Left forelimb (tissue), 1 donor: ENCODE data around the gene CENPO.
"Not testable (repeated sequence)": the region's sequence is repeated elsewhere in the genome, so short reads cannot be mapped to it uniquely, and the experiment has no call there.

Source experiments
- DNase-seq: peaks from one replicate; pipeline ENCODE4 v3.0.0-alpha.2; 2018; ENCODE audit warnings: low spot score

The CENPO gene

DNA sequence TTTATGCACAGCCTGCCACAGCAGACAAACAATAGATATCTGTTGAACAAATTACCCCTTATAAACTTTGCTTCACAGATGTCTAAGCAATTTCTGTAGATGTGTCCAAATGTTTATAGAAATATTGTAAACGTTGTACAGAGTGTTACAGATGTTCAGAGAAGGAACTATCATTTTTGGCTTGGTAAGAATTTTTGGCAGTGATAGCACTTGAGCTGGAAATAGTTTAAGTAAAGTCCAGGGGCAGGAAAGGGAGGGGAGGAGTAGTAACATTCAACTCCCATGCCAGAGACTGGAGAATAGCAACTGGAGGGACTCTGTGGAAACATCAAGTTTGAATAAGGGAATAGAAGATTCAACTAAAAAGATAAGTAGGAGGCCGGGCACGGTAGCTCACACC lies 4.4 kb upstream of the CENPO start:
- DNase-seq: no peak

DNA sequence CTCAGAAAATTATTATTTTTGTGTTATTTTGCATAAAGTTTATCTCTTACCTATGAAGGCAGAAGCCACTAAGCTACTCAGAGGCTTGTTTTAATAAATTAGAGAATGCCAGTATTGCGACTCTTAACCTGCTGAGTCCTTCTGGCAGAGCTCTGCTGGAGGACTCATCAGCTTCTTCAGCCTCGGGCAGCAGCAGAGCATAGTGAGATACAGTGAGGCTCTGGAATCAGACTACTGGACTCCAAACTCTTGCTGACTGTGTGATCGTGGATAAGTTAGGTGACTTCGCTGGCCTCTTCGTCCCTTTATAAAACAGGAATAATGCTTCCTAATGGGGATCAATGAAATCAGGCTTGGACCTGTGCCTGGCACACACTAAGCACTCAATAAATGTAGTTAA lies 1.8 kb upstream of the CENPO start:
- DNase-seq: no peak

DNA sequence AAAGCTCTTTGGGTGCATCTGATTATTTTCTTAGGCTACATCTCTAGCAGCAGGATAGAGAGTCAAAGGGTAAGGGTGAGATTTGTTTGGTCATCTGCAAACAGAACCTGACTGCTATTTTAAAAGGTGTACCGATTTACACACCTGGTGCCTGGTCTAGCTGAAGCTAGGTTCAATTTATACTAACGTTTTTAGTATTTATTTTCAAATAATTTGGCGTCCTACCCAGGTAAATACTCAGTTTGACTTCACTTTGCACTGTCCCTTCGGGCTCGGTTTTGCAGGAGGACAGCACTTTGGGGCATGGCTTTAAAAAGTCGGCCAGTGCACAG lies 717 bp upstream of the CENPO start:
- no peak for DNase-seq

DNA sequence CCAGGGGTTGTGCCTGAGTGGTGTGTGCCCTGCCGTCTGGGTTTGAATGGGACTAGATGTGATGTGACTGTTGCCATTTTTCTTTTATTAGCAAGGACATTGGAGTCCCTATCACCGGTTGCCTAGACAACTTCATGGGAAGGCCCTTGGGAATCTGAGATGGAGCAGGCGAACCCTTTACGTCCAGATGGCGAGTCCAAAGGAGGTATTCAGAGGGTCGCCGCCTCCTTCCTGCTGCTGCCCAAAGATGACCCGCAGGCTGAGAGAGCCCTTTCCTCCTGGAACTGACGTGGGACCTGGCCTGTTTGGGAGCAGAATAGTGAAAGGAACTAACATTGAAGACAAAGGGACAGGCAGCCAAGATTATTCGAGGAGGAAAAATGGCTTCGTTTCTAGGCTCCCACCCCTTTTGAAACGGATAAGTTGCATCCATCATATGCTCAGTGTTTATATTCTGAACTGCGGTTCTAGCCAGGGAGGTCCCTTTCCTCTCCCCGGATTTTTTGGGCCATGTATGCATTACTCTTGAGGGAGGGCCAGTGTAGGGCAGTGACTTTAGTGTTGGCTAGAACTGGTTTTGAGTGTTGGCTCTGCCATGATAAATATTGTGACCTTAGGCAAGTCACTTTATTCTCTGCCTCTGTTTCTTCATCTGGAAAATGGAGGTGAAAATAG lies 673 bp downstream of the CENPO start:
- DNase-seq: no peak

DNA sequence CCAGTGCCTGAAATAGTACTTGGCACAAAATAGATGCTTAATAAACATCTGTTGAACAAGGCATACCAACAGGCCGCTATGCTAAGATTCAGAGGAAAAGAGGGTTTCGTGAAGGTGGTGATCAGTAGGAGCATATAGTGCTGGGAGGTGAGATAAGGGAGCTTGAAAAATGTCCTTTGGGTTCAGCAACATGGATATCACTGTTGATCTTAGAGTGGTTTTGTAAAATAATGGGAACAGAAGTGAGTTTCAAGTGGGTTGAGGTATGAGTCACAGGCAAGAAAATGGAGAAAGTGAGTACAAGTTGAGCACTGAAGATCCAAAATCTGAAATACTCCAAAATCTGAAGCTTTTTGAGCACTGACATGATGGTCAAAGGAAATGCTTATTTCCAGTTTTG lies 4.4 kb downstream of the CENPO start:
- DNase-seq: no peak

DNA sequence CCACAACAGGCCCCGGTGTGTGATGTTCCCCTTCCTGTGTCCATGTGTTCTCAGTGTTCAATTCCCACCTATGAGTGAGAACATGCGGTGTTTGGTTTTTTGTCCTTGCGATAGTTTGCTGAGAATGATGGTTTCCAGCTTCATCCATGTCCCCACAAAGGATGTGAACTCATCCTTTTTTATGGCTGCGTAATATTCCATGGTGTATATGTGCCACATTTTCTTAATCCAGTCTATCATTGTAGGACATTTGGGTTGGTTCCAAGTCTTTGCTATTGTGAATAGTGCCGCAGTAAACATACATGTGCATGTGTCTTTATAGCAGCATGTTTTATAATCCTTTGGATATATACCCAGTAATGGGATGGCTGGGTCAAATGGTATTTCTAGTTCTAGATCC lies 7.3 kb downstream of the CENPO start:
- DNase-seq: not testable (repeated sequence)

DNA sequence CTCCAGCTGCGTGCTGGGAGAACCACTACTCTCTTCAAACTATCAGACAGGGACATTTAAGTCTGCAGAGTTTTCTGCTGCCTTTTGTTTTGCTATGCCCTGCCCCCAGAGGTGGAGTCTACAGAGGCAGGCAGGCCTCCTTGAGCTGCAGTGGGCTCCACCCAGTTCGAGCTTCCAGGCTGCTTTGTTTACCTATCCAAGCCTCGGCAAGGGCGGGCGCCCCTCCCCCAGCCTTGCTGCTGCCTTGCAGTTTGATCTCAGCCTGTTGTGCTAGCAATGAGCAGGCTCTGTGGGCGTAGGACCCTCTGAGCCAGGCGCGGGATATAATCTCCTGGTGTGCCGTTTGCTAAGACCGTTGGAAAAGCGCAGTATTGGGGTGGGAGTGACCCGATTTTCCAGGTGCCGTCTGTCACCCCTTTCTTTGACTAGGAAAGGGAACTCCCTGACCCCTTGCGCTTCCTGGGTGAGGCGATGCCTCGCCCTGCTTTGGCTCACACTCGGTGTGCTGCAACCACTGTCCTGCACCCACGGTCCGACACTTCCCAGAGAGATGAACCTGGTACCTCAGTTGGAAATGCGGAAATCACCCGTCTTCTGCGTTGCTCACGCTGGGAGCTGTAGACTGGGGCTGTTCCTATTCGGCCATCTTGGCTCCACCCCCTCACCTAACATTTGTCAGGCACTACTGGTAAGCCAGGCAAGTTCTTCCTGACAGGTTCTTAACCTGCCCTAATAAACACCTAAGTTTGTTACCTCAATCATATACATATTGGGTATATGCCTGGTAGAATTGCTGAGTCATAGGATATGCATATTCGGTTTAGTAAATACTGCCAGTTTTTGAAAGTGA lies 12.8 kb downstream of the CENPO start:
- not testable (repeated sequence) for DNase-seq

DNA sequence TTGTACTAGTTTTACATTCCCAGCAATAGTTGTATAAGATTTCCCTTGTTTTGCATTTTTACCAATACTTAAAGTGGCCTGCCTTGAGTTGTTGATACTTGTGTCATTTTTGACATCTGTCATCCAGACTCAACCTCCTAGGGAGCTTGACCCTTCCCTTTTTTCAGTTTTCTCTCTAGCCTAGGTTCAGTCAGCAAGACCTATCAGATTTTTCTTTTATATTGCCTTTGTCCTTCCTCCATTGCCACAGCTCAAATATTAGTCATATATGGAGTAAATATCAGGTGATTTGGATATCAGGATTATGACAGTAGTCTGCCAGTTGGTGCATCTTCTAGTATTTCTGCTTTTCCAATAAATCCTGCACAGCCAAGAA lies 13.4 kb downstream of the CENPO start:
- DNase-seq: no peak

DNA sequence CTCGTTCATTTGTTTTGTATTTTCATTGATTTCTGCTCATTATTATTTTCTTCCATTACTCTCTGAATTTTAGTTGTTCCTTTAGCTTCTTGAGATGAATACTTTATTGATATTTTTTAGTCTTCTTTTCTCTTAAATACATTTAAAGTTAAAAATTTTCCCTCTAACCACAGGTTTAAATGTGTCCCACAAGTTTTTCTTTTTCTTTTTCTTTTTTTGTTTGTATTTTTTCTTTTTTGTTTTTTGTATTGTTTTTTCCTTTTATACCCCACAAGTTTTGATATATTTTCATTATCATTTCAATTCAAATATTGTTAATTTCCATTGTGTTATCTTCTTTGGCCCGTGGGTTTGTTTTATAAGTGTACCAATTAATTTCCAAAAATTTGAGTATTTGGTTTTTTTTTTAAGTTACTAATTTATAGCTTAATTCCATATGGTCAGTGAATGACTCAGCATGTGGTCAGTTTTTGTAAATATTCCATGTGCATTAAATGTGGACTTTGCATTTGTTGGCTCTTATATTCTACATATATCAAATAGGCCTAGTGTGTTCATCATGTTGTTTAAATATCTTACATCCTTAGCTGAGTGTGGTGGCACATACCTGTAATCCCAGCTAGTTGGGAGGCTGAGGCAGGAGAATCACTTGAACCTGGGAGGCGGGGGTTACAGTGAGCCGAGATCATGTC lies 16.2 kb downstream of the CENPO start:
- no peak for DNase-seq

DNA sequence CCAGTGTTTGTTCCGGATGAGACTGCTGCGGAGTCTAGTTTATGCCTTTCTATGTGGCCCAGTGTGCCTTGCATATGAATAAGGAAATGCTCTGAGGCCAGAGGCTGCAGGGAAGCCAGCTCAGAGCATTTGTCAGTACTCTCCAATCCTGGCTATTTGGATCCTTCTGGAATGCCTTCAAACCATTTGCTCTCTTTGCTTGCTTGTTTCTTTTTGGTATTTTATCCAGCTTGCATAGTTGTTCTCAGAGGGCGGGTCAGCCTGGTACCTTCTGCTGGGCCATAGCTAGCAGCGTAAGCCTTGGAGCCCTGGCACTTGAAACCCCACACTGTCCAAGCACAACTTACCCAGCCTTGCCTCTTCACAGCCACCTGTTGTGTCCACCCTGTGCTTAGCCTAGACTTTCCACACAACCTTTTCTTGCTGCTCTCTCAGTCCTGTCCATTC lies 20.5 kb downstream of the CENPO start:
- no peak for DNase-seq

DNA sequence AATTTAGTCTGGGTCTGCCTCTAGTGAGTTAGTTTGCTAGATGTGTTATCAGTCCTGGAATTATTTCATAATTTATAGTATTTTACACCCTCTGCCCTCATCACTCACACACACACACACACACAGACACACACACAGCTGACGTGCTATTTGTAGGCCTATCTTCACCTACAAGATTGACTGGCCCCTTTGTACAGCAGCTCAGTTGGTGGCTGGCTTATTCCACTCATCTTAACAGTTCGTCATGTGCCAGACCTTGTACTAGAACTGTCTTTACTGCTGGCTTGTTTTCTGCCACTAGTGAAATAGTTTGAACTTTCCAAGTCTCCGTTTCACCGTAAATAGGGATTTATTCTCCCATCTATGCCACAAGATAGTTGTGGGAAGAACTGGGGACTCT lies 21.3 kb downstream of the CENPO start:
- no peak for DNase-seq

DNA sequence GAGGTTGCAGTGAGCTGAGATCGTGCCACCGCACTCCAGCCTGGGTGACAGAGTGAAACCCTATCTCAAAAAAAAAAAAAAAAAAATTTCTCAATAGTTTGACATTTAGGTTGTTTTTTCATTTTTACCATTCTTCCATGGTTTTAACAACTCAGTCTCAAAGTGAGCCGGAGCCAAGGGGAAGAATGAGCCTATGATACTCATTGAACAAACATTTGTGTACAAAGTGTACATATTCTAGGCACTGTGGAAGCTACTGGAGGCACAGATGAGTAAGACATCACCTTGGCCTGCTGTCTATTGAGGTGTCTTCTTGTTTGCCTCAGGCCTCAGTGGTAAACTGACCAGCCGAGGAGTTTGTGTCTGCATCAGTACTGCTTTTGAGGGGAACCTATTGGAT lies 21.9 kb downstream of the CENPO start:
- DNase-seq: no peak

DNA sequence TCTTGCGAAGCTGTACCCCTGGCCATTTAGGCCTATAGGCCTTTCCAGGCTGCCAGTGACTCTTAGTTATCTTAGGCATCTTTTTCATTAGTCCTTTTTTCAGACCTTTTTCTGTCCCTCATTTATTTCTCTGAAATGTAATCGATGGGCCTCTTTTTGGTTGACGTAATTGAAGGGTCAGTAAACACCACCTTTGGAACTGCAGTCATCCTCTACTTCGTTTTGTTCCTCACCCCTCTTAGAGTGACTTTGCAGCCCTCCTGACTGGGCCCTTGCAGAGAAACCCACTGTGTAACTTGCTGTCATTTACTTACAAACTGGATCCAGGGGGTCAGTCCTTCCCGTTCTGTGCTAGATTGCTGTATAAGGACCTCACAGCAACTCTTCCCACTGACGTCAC lies 23.2 kb downstream of the CENPO start:
- no peak for DNase-seq

DNA sequence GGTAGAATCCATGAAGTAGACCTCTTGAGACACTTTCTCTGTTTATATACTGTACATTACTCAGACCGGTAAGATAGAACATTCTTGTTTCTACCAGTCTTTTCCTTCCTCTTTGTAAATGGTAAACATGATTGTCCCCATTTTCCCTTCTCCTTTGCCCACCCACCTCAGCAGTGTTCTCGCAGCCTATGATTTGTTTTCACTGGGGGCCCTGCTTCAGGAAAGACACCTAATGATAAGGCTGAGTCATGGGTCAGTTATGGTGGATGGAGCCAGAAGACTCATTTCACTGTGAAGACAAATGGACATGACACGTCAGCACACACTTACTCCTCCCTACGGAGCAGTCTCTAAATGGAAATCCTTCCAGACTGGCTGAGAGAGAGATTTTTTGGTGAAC lies 23.7 kb downstream of the CENPO start:
- no peak for DNase-seq

DNA sequence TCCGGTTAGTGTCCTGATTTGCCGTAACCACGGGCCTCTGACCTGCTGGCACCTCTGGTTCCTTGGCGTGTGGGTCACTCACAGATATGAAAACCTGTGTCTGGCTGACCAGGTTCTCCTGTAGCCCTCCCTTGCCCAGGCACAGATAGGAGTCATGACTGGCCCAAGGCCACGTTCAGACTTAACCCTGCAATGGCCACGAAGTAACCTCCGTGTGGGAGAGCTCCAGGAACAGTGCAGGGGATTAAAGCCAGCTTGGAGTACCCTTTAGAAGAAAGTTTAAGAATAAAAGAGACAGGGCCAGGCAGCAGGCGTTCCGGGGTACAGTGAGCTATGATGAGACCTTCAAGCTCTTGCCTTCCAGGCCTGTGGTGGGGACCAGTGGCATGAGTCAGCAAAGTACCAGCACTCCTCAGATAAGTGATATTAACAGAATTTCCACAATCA lies 25.5 kb downstream of the CENPO start:
- no peak for DNase-seq

DNA sequence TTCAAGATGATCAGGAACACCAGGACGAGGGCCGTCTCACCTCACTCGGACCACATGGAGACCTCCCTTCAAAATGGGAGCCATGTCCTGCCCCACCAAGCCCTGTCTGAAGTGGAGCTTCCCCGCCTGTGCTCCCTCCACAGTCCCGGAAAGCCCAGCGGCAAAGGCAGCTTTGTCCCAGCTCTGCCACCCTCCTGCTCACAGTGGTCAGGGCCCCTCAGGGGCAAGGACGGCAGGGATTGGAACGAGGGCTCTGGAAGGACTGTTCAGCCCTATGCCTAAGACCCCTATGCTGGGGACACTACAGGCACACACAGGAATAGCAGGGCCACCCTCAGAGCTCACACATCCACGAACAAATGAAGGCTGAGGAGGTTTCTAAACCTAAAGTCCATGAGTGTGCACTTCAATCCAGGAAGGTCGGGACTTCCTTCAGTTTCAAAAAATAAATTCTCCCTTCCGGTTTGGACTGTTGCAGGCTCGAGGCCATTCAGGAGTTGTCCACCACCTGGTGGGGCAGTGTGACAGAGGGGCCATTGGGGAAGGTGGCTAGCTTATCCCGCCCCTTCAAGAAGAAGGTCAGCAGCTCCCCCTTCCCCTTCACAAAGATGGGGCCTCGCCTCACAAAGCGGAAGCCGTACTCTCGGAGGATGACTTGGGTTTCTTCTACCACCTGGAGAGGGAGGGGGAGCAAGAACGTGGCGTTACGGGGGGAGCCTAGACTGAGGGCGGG lies 26.4 kb downstream of the CENPO start:
- no peak for DNase-seq

DNA sequence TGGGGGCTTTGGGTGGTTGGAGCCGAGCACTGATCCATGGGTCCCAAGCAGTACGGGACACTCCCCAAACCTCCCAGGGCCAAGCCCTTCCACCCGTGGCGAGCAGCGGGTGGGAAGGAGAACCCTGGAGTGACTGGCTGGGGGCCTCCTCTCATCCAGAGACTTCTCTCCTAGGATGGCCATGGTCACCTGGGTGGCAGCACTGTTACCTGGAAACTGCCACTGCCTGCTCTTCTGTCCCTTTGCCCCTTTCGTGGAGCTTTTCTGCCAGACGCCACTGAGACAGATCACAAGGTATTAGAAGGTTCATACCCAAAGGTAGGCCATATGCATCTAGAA lies 26.9 kb downstream of the CENPO start:
- no peak for DNase-seq

DNA sequence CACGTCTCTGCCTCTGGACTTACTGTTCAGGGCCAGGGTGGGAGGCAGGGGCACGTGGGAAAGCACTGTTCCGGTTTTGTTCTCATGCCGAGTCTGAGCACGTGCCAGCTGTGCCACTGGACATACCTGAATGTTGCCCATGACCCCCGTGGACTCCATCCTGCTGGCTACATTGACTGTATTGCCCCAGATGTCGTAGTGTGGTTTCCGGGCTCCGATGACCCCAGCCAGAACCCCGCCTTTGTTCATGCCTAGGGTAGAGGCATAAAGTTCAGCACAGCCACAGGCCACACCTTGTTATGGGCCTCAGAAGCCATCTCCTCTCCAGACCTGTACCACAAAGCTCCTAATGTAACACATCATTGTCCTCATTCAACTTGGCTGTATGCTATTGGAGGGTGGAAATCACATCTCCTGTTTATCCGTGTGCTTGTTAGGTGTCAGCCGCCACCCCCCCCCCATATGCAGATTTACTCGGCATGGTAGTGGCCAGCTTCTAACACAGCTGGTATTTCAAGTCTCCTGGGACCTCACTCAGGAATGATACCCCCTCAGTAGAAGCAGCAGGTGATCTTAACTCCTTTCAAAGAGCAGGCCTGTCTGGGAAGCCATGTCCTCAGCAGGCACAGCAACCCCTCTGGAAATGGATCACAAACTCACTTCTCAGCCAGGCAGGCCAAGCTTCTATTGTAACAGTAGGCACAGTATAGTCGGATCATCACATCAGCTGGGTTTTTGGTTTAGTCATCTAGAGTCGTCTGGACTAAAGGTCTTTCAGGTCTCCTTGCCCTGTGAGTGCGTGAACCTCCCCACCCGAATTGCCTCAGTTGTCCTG lies 27.6 kb downstream of the CENPO start:
- DNase-seq: no peak

DNA sequence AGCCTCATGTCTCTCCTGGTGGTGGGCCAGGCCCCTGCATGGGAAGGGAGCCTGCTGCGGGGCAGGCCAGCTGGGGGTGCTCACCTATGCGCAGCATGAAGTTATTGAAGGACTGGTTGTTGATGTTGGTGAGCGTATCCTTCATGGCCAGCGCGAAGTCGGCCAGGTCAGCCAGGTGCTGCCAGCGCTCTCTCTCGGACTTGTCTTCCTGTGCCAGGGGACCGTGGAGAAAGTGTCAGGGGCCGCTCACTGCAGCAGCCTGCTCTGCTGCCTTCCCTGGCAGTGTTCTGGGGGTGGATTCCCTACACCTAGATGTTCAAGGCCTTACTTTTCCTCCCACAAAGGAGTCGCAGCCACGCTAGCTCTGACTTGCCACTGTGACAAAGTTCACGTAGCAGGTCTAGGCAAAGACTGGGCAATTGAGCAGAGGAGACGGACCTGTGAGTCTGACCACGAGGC lies 28.2 kb downstream of the CENPO start:
- DNase-seq: no peak

DNA sequence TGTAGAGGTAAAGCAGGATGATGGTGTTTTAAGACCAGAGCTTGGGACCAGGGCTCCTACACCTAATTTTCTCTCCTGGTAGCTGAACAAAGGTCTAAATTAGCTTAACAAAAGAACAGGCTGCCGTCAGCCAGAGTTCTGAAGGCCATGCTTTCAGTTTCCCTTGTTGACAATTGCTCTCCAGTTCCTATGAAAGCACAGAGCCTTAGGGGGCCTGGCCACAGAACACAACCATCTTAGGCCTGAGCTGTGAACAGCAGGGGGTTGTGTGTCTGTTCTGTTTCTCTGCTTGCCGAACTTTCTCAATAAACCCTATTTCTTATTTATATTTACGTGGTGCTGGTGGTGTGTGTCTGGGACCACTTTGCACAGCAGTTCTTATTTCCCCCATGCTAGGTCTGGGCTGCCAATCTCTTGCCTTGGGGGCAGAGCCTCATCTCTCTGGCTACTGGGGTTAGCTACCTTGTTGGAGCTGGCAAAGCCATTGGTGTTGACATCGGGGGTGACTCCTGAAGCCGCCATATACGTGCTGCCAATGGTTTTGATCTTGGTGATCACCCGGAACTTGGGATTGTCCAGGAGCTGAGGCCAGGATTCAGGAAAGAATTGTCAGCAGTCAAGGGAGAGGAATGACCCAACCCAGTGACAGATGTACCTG lies 29.0 kb downstream of the CENPO start:
- no peak for DNase-seq

DNA sequence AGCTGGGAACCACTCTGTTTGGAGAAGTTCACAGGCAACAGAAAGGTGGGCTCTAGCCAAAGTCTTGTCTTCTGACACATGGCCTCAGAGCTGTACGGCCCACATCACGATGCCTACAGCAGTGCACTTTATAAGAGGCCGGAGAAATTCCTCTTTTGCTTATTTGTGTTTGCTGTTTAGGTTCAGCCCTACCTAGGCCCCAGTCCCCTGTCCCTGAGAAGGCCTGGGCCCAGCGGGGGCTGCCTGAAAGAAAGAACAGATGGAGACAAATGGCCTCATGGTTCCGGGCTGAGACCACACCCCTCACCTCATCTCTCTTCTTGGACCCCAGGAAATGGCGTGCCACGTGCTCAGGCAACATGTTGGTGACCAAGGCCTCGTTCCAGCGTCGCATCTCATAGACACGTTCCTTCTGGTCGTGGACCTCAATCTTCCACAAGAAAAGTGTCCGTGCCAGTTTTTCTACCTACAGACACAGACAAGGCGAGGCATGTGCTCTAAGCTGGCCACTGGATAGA lies 30.9 kb downstream of the CENPO start:
- DNase-seq: peak; percentile 30
